D341Med (cell line): Measurements from ENCODE around the gene RNF157.
"Not testable (repeated sequence)": the region's sequence is repeated elsewhere in the genome, so short reads cannot be mapped to it uniquely, and the experiment has no call there.

Experiments used
- DNase-seq: peaks from one replicate; pipeline ENCODE4 v3.0.0; 2012; ENCODE audit warnings: low spot score

The RNF157 gene

GRCh38 chr17:76270770-76271668 is 30.7 kb upstream of the RNF157 start:
- DNase-seq, result peak; percentile 34

GRCh38 chr17:76270127-76270592 is 29.9 kb upstream of the RNF157 start:
- peak; percentile 43 for DNase-seq

GRCh38 chr17:76268991-76269981 is 29.0 kb upstream of the RNF157 start:
- DNase-seq, result no peak

- no peak for DNase-seq
These were observed 27.9 kb upstream of the RNF157 start for GRCh38 chr17:76268015-76268749.

GRCh38 chr17:76267581-76268001 is 27.3 kb upstream of the RNF157 start:
- not testable (repeated sequence) for DNase-seq

- no peak for DNase-seq
These were observed 26.8 kb upstream of the RNF157 start for GRCh38 chr17:76267051-76267576.

GRCh38 chr17:76266244-76266938 is 26.1 kb upstream of the RNF157 start:
- DNase-seq, result peak; percentile 44

- peak; percentile 89 for DNase-seq
These were observed 25.4 kb upstream of the RNF157 start for GRCh38 chr17:76265624-76266243.

- DNase-seq, result peak; percentile 100
These were observed 24.7 kb upstream of the RNF157 start, which contains the start of gene UBALD2 for GRCh38 chr17:76264755-76265623. UBALD2 (plus strand) TSS chr17:76265348; CDS start chr17:76265506, 158 bp downstream.

- DNase-seq, result peak; percentile 28
These were observed 24.1 kb upstream of the RNF157 start for GRCh38 chr17:76264425-76264754.

GRCh38 chr17:76263896-76264295 is 23.6 kb upstream of the RNF157 start:
- no peak for DNase-seq

- DNase-seq, result peak; percentile 27
These were observed 22.5 kb upstream of the RNF157 start for GRCh38 chr17:76262732-76263344.

GRCh38 chr17:76261421-76262215 is 21.3 kb upstream of the RNF157 start:
- peak; percentile 18 for DNase-seq

GRCh38 chr17:76260669-76261068 is 20.4 kb upstream of the RNF157 start:
- no peak for DNase-seq

- DNase-seq, result no peak
These were observed 19.9 kb upstream of the RNF157 start for GRCh38 chr17:76260220-76260619.

- not testable (repeated sequence) for DNase-seq
These were observed 16.2 kb upstream of the RNF157 start for GRCh38 chr17:76256430-76257050.

- peak; percentile 21 for DNase-seq
These were observed 15.6 kb upstream of the RNF157 start for GRCh38 chr17:76255801-76256429.
